PFSK-1 (cell line): ENCODE measurements around the gene PLA2G2A.

Experiments
- FOXP2 ChIP-seq: optimal IDR thresholded peaks from 2 replicates; pipeline ENCODE3; 2011; ENCODE audit warnings: borderline replicate concordance, control low read depth, inconsistent platforms; ENCODE audit not compliant: insufficient read depth; ENCODE audit errors: extremely low read length, extremely low read depth
- POLR2AphosphoS5 ChIP-seq: IDR thresholded peaks from 2 replicates; pipeline ENCODE4 v1.6.1; 2012; ENCODE audit warnings: low read depth, mild to moderate bottlenecking, control low read depth, low read length, moderate library complexity
- REST ChIP-seq, 2 experiments: IDR thresholded peaks; 2 replicates each; pipeline versions ENCODE4 v1.6.1 to v1.8.0; 2011 to 2012; ENCODE audit warnings: low read depth in 2 of 2, low read length in 2 of 2, control low read depth in 1 of 2, inconsistent platforms in 1 of 2, mild to moderate bottlenecking in 1 of 2, moderate library complexity in 1 of 2; ENCODE audit not compliant: insufficient read depth in 1 of 2
- SIN3A ChIP-seq: IDR thresholded peaks from 2 replicates; pipeline ENCODE4 v1.6.1; 2012; ENCODE audit warnings: mild to moderate bottlenecking, low read length, moderate library complexity, borderline replicate concordance; ENCODE audit not compliant: insufficient read depth
- TAF1 ChIP-seq: IDR thresholded peaks from 2 replicates; pipeline ENCODE4 v1.6.1; 2012; ENCODE audit warnings: low read length, control low read depth, borderline replicate concordance; ENCODE audit not compliant: insufficient read depth

Gene PLA2G2A

GRCh38 chr1:19932866-19933265, 46.6 kb downstream of the PLA2G2A start:
- TF ChIP-seq TAF1 (no peak), SIN3A (no peak), FOXP2 (no peak), POLR2AphosphoS5 (no peak), REST (IDR thresholded peaks at IDR 0.05; ENCODE audit: insufficient read depth in 1 of 2, low read depth in 2 of 2, low read length in 2 of 2) (no peak)

GRCh38 chr1:19926296-19927129, 52.9 kb downstream of the PLA2G2A start:
- TF ChIP-seq POLR2AphosphoS5: no peak
- TF ChIP-seq TAF1: no peak
- no peak for TF ChIP-seq SIN3A
- TF ChIP-seq FOXP2: no peak
- no peak for TF ChIP-seq REST (IDR thresholded peaks at IDR 0.05; ENCODE audit: insufficient read depth in 1 of 2, low read depth in 2 of 2, low read length in 2 of 2)
